Activated T-helper 9 cell treated with anti-CD3 and anti-CD28 coated beads, Interleukin-2, amount 50 U/mL, for 16 hours (primary cell): Measurements from ENCODE around the gene MEP1A.
"Not testable (repeated sequence)": the region's sequence is repeated elsewhere in the genome, so short reads cannot be mapped to it uniquely, and the experiment has no call there.

Experiments
- DNase-seq: peaks from one replicate; pipeline ENCODE4 v3.0.0-alpha.2; 2020; ENCODE audit warnings: low read depth

Gene MEP1A, protein sequence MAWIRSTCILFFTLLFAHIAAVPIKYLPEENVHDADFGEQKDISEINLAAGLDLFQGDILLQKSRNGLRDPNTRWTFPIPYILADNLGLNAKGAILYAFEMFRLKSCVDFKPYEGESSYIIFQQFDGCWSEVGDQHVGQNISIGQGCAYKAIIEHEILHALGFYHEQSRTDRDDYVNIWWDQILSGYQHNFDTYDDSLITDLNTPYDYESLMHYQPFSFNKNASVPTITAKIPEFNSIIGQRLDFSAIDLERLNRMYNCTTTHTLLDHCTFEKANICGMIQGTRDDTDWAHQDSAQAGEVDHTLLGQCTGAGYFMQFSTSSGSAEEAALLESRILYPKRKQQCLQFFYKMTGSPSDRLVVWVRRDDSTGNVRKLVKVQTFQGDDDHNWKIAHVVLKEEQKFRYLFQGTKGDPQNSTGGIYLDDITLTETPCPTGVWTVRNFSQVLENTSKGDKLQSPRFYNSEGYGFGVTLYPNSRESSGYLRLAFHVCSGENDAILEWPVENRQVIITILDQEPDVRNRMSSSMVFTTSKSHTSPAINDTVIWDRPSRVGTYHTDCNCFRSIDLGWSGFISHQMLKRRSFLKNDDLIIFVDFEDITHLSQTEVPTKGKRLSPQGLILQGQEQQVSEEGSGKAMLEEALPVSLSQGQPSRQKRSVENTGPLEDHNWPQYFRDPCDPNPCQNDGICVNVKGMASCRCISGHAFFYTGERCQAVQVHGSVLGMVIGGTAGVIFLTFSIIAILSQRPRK

DNA sequence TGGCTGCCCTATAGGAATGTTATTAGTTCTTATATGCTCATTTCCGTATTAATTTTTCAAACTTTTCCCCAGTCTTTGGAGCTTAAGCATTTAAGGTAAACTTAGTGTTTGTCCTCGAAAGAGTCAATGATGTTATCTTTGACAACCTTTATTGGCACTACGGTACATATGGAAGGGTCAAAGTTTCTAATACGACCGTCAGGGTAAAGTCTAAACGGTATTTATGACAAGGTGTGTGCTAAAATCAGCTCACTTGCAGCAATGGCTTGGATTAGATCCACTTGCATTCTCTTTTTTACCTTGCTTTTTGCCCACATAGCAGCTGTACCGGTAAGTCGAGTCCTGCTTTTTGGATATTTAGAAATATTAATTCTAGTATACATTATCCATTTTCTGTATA, at the start of gene MEP1A:
MEP1A (plus strand) TSS at position 252 of the 400 bp plus-strand sequence; CDS start at position 262, 10 bp downstream.
- DNase-seq = no peak

DNA sequence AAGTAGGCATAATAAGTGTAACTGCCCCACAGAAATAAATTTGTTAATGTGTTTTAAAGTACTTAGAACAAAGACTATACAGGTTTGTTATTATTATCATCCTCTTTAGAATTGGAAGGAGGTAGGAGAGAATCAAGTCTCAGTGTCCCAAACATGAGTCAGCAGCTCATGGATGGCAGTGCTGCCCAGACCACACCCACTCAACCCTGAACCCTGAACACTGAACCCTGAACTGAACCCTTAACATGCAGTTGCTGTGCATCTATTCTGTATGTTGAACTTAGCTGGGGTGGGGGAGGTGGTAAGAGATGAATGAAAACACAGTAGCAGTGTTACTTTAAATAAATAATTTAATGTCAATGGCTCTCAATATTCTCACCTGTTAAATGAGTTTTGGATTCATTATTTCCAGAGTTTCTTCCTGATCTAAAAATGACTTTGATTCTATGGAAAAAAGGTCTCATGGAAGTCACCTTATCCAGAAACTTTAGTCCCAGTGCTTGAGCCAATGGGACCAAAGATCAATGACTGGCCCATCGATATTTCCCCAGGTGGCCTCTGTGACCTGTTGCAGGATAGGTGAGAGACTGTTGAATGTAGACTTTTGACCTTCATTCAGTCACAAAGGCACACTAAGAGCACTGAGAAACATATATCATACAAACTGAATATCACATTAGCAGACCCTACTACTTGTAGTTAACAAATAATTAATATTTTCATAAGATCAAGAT, 49.6 kb upstream of the MEP1A start:
- no peak for DNase-seq

GRCh38 chr6:46744159-46744725, 48.9 kb upstream of the MEP1A start:
- not testable (repeated sequence) for DNase-seq

DNA sequence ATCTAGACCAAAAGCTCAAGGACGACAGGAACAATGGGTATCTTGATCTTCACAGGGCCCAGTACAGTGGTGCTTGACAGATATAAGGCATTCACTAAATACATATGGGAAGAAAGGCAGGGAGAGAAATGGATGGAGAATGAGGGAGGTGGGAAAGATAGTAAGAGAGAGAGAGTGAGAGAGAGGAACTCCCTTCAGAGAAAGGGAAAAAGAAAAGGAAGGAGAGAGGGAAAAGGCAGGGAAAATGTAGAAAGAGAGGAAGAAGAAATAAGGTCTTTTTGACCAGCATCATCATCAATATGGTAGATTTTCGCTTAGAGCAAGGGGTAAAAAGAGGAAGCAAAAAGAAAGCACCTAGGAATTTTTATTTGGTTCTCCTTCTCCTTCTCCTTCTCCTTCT, 47.2 kb upstream of the MEP1A start:
- no peak for DNase-seq

GRCh38 chr6:46746696-46747095, 46.5 kb upstream of the MEP1A start, which contains the start of gene ANKRD66:
Gene ANKRD66 (plus strand): TSS chr6:46746933. CDS start chr6:46751949, 5,016 bp downstream.
- no peak for DNase-seq

GRCh38 chr6:46748940-46749503, 44.2 kb upstream of the MEP1A start:
- no peak for DNase-seq

DNA sequence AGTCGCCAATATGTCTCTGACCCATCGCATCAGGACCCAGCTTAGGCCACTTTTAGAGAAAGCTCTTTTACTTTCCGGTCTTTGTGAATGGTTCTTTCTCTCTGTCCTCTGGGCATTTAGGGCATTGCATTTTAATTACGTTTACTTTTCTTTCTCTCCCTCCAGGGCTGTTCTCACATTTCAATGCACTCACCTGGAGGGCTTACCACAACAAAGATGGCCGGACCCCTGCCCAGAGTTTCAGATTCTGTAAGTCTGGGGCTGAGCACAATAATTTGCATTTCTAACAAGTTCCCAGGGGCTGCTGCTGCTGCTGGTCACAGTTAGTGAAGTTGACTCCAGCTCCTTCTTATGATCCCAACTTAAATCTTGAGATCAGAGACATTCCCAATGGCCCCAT, 43.5 kb upstream of the MEP1A start:
- DNase-seq = no peak

- DNase-seq = no peak
Measured at GRCh38 chr6:46751658-46752057, 41.5 kb upstream of the MEP1A start.

DNA sequence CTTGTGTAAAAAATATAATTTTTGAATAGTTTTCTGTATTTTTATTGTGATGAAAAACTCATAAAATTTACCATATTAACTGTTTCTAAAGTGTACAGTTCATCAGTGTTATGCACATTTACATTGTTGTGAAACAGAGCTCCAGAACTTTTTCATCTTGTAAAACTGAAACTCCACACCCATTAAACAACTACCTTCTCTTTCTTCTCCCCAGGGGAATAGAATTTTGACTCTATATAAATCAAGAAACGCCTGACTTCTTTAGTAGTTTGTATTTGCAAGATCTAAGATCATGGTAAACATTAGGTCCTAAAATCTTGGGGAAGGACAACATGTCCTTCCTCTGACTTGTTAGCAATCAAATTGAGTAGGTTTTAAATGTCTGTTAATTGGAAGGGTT, 37.3 kb upstream of the MEP1A start:
- DNase-seq = no peak

- no peak for DNase-seq
Measured at GRCh38 chr6:46756469-46757213, 36.5 kb upstream of the MEP1A start.

DNA sequence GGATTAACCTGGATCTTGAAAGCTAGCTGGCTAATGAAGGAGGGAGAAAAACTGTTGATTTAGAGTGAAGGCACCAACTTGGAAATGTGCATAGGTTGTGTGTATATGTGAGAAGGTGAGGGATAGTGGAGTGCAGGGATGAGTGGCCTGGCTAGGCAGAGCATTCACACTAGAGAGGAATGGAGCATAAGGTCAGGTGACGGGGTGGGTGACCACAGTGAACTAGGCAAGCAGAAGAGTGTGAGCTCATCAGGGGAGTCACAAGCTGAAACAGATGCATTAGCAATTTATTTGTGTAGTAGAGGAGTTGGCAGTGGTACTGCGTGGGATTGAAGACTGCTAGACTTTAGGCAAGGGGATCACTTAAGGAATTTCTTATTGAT, 36.0 kb upstream of the MEP1A start:
- DNase-seq = no peak

- DNase-seq = no peak
Measured at GRCh38 chr6:46758960-46759753, 34.0 kb upstream of the MEP1A start.

DNA sequence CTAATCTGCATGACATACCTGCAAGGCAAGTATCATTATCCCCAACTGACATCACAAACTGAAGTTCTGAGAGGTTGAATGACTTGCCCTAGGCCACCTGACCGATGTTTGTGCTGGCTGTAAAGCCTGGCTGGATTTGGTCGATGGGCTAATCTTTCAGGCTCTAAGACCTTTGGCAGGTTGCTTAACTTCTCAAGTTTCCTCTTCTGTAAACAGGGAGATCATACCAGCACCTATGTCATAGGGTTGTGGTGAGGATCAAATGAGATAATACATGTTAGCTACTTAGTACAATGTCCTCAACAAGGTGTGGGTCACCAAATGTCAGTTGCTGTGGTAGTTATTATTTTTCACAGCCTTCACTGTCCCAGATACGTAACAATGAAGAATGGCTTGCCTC, 32.3 kb upstream of the MEP1A start:
- no peak for DNase-seq

DNA sequence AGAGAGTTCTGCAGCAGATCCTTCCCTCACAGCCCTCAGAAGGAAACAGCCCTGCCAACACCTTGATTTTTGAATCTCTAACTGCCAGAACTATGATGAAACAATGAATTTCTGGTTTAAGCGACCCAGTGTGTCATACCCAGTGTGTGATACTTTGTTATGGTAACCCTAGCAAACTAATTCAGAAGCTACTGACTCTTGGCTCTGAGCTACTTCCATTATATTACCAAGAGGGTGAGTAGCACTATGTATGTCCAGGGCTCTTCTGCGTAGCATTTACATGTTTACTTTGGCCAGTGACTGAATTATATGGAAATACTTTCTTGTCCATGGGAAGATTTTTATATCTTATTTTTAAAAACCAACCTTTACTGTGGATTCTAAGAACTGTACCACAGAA, 29.7 kb upstream of the MEP1A start:
- DNase-seq = no peak

- not testable (repeated sequence) for DNase-seq
Measured at GRCh38 chr6:46764280-46764679, 28.9 kb upstream of the MEP1A start.

GRCh38 chr6:46764961-46765360, 28.2 kb upstream of the MEP1A start:
- DNase-seq = no peak

DNA sequence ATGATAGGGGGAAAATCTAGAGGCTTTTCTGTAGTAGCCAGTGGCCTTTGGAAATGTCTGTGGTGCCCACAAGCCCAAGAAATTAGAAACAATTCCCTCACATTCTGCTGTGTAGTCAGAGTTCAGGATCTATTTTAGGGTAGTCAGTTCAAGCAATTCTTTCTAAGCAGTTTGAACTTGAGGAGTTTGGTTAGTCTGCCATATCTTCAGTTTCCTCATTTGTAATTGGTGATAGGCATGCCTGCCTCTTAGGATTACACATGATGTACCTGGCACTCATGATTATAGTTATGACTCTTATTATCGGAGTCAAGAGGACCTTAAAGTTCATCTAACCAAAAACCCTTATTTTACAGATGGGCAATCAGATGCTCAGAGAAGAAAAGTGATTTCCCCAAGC, 21.2 kb upstream of the MEP1A start:
- no peak for DNase-seq

DNA sequence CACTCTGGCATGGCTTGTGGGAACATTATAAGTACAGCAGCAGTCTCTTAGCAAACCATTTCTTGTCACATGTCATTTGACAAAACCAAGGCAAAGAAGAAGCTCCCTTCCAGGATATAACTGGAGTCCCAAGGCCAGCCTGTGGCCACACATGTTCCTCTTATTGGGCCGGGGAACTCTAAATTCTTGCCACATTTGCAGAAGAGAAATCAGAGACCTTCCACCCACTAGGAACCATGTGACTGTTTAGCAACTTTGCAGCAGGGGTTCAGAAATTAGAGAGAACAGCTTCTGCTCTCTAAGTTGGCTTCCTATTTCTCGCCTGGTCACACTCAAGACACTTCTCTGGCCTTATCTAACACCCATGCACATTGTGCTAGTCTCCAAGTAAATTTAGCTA, 20.4 kb upstream of the MEP1A start:
- DNase-seq = no peak

GRCh38 chr6:46773201-46773855, 19.9 kb upstream of the MEP1A start:
- DNase-seq = no peak

DNA sequence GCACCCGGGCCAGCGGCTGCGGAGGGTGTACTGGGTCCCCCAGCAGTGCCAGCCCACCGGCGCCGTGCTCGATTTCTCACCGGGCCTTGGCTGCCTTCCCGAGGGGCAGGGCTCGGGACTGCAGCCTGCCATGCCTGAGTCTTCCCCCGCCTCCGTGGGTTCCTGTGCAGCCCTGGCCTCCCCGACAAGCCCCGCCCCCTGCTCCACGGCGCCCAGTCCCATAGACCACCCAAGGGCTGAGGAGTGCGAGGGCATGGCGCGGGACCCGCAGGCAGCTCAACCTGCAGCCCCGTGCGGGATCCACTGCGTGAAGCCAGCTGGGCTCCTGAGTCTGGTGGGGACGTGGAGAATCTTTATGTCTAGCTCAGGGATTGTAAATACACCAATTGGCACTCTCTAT, 18.5 kb upstream of the MEP1A start:
- DNase-seq = not testable (repeated sequence)
